PC-9 (cell line): ENCODE data around the gene KLRC2.

Source experiments
- CTCF ChIP-seq: fragments of 200-600 bp; sonication (generic); conservative IDR thresholded peaks from 2 replicates; pipeline ENCODE4 v1.6.1; 2017; ENCODE audit warnings: mixed run types, antibody characterized with exemption, mild to moderate bottlenecking, moderate library complexity
- EZH2 ChIP-seq: fragments of 200-600 bp; sonication (generic); IDR thresholded peaks from 2 replicates; pipeline ENCODE4 v1.8.0; 2017; ENCODE audit warnings: antibody characterized with exemption, low read depth

- no peak for TF ChIP-seq CTCF
- no peak for TF ChIP-seq EZH2
Measured at GRCh38 chr12:10400829-10401228, 35.0 kb downstream of the KLRC2 start.
